HG03175 (cell line): Measurements from ENCODE around the gene ZNF821.
"Not testable (repeated sequence)": the region's sequence is repeated elsewhere in the genome, so short reads cannot be mapped to it uniquely, and the experiment has no call there.

Experiments used
- ATAC-seq: cut with Tn5 transposase; IDR thresholded peaks from one replicate; pipeline ENCODE4 v1.9.1; 2021; ENCODE audit warnings: mild to moderate bottlenecking, moderate library complexity; ENCODE audit not compliant: unreplicated experiment

Gene ZNF821

DNA sequence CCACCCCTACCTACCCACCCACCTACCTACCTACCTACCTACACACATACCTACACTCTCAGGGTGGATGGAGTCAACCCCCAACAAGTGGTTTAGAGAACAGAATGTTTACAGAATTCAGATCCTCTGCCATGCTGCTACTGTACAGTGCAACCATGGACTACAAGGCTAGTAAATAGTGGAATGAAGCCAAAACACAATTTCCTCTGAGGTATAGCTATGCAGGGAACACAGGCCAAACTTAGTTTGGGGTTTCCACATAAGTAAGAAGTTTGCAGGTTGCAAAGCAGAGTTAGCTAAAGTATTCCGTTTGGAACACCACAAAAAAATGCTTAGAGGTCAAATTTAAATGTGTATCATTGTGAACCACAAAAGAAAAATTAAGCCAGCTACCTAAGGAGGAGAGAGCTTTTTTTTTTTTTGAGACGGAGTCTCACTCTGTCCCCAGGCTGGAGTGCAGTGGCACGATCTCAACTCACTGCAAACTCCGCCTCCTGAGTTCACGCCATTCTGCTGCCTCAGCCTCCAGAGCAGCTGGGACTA, 72.7 kb downstream of the ZNF821 start:
- no peak for ATAC-seq

DNA sequence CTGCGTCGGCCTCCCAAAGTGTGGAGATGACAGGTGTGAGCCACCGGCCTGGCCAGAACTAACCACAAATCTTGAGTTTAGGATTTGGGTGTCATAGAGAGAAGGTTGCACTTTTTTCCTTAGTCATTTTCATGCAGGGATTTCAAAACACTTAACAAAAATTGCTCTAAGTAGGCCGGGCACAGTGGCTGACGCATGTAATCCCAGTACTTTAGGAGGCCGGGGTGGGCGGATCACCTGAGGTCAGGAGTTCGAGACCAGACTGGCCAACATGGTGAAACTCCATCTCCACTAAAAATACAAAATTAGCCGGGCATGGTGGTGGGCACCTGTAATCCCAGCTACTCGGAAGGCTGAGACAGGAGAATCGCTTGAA, 73.8 kb downstream of the ZNF821 start:
- ATAC-seq: not testable (repeated sequence)
